Hematopoietic multipotent progenitor cell treated with erythropoietin and hydrocortisone succinate and interleukin-3 and kit ligand, for 4 days (in vitro differentiated cells): Measurements from ENCODE around the gene GGT5.
"Not testable (repeated sequence)": the region's sequence is repeated elsewhere in the genome, so short reads cannot be mapped to it uniquely, and the experiment has no call there.

Experiments
- DNase-seq: peaks from one replicate; pipeline ENCODE4 v3.0.0-alpha.2; 2015

GGT5 gene

GRCh38 chr22:24262185-24262749, 17.4 kb upstream of the GGT5 start:
- DNase-seq, result not testable (repeated sequence)

GRCh38 chr22:24259459-24259858, 14.6 kb upstream of the GGT5 start:
- peak; percentile 92 for DNase-seq

GRCh38 chr22:24256736-24257135, 11.9 kb upstream of the GGT5 start:
- not testable (repeated sequence) for DNase-seq

- not testable (repeated sequence) for DNase-seq
Observed at GRCh38 chr22:24256136-24256535, 11.3 kb upstream of the GGT5 start.

- DNase-seq, result not testable (repeated sequence)
Observed at GRCh38 chr22:24253126-24253525, 8.2 kb upstream of the GGT5 start.

GRCh38 chr22:24251286-24251685, 6.4 kb upstream of the GGT5 start:
- not testable (repeated sequence) for DNase-seq

GRCh38 chr22:24249413-24249812, 4.5 kb upstream of the GGT5 start:
- not testable (repeated sequence) for DNase-seq

GRCh38 chr22:24248611-24249010, 3.7 kb upstream of the GGT5 start:
- not testable (repeated sequence) for DNase-seq

GRCh38 chr22:24247564-24248344, 2.9 kb upstream of the GGT5 start:
- DNase-seq, result peak; percentile 85

- DNase-seq, result no peak
Observed at GRCh38 chr22:24247011-24247507, 2.2 kb upstream of the GGT5 start.

- DNase-seq, result not testable (repeated sequence)
Observed at GRCh38 chr22:24245584-24246561, 991 bp upstream of the GGT5 start.

- peak; percentile 41 for DNase-seq
Observed at GRCh38 chr22:24244144-24244787, 616 bp downstream of the GGT5 start.

- DNase-seq, result peak; percentile 37
Observed at GRCh38 chr22:24243417-24243816, 1.5 kb downstream of the GGT5 start.

GRCh38 chr22:24240985-24241692, 3.7 kb downstream of the GGT5 start:
- not testable (repeated sequence) for DNase-seq

- no peak for DNase-seq
Observed at GRCh38 chr22:24240381-24240780, 4.5 kb downstream of the GGT5 start.

- DNase-seq, result not testable (repeated sequence)
Observed at GRCh38 chr22:24238101-24238694, 6.7 kb downstream of the GGT5 start.

- DNase-seq, result no peak
Observed at GRCh38 chr22:24236656-24237055, 8.2 kb downstream of the GGT5 start.

- no peak for DNase-seq
Observed at GRCh38 chr22:24235315-24235714, 9.6 kb downstream of the GGT5 start.

- DNase-seq, result no peak
Observed at GRCh38 chr22:24233816-24234215, 11.1 kb downstream of the GGT5 start.

- DNase-seq, result no peak
Observed at GRCh38 chr22:24233235-24233634, 11.6 kb downstream of the GGT5 start.

- no peak for DNase-seq
Observed at GRCh38 chr22:24232725-24233124, 12.2 kb downstream of the GGT5 start.
